H1 (cell line): ENCODE results near the gene ZCRB1. TPM values are rescaled to one million over a fixed set of nuclear protein-coding genes. Genes with fewer than 3 reads are reported as not detected.

Source experiments
- CTCF ChIA-PET: fragments of 300-600 bp; sonication (Branson Sonifier 250); formaldehyde crosslinking; loops from one replicate; lab custom pipeline; 2021; ENCODE audit not compliant: partially characterized antibody; lab: Charles Lee
- POLR2A ChIA-PET: fragments of 300-600 bp; sonication (Branson Sonifier 250); formaldehyde crosslinking; loops from one replicate; lab custom pipeline; 2021; ENCODE audit warnings: inconsistent platforms; ENCODE audit not compliant: partially characterized antibody; lab: Charles Lee
- DNase-seq, 2 experiments: peaks; one replicate each; pipeline versions ENCODE4 v3.0.0 to v3.0.0-alpha.2; 2010 to 2022; ENCODE audit warnings: low spot score in 2 of 2, low read depth in 1 of 2, mixed read lengths in 1 of 2
- FAIRE-seq: peaks from 2 replicates; lab custom pipeline; 2011; peaks lifted over from hg19 to GRCh38; lab: Jason Lieb, UNC
- H2AFZ ChIP-seq: 2 replicates; pipeline ENCODE4 v1.8.1; 2012; ENCODE audit warnings: low read length, inconsistent platforms
- H2AK5ac ChIP-seq: 2 replicates; pipeline ENCODE4 v1.6.1; 2013; ENCODE audit warnings: low read depth, low read length
- H2BK120ac ChIP-seq: replicated peaks from 2 replicates; pipeline ENCODE3; 2013; ENCODE audit warnings: low read depth, low read length, inconsistent platforms
- H2BK12ac ChIP-seq: 2 replicates; pipeline ENCODE4 v1.6.1; 2013; ENCODE audit warnings: low read depth, low read length
- H2BK15ac ChIP-seq: 2 replicates; pipeline ENCODE4 v1.6.1; 2013; ENCODE audit warnings: low read length
- H2BK20ac ChIP-seq: 2 replicates; pipeline ENCODE4 v1.6.1; 2013; ENCODE audit warnings: low read length
- H2BK5ac ChIP-seq: 2 replicates; pipeline ENCODE4 v1.6.1; 2013; ENCODE audit warnings: low read depth, low read length
- H3K14ac ChIP-seq: 2 replicates; pipeline ENCODE4 v1.6.1; 2013; ENCODE audit warnings: inconsistent platforms; ENCODE audit not compliant: insufficient read length
- H3K18ac ChIP-seq: 2 replicates; pipeline ENCODE4 v1.6.1; 2013; ENCODE audit warnings: low read length; ENCODE audit errors: extremely low read depth
- H3K23ac ChIP-seq: 2 replicates; pipeline ENCODE4 v1.6.1; 2013; ENCODE audit warnings: inconsistent platforms; ENCODE audit not compliant: insufficient read length
- H3K23me2 ChIP-seq: 2 replicates; pipeline ENCODE4 v1.6.1; 2013; ENCODE audit warnings: low read depth, low read length
- H3K27ac ChIP-seq: 2 replicates; pipeline ENCODE4 v1.6.1; 2011; ENCODE audit warnings: low read depth, low read length, inconsistent platforms
- H3K27me3 ChIP-seq, 4 experiments: replicated peaks in 1 of 4; 1 replicate in 1 of 4; 2 replicates in 3 of 4; pipeline versions ENCODE4 v1.6.1 to v1.8.1; 2011 to 2013; ENCODE audit warnings: low read length in 3 of 4, mild to moderate bottlenecking in 3 of 4, inconsistent platforms in 2 of 4, mixed read lengths in 2 of 4, moderate library complexity in 1 of 4; ENCODE audit not compliant: control insufficient read depth in 3 of 4, insufficient read depth in 3 of 4; ENCODE audit errors: extremely low read depth in 1 of 4
- H3K36me3 ChIP-seq, 4 experiments: 2 replicates each; pipeline versions ENCODE4 v1.6.1 to v1.8.1; 2011 to 2013; ENCODE audit warnings: mild to moderate bottlenecking in 4 of 4, low read length in 3 of 4, moderate library complexity in 2 of 4, control low read depth in 1 of 4, inconsistent platforms in 1 of 4; ENCODE audit not compliant: insufficient read depth in 4 of 4, control insufficient read depth in 2 of 4
- H3K4ac ChIP-seq: replicated peaks from 2 replicates; pipeline ENCODE3; 2013; ENCODE audit warnings: low read length, low read depth, mixed read lengths, inconsistent platforms; ENCODE audit not compliant: insufficient read length
- H3K4me1 ChIP-seq, 4 experiments: replicated peaks in 1 of 4; 1 replicate in 1 of 4; 2 replicates in 3 of 4; pipeline versions ENCODE4 v1.6.1 to v1.8.1; 2011 to 2013; ENCODE audit warnings: low read length in 3 of 4, inconsistent platforms in 2 of 4, mixed read lengths in 1 of 4; ENCODE audit not compliant: insufficient read depth in 4 of 4, control insufficient read depth in 3 of 4
- H3K4me2 ChIP-seq, 2 experiments: 2 replicates each; pipeline versions ENCODE4 v1.6.1 to v1.8.1; 2011 to 2013; ENCODE audit warnings: low read depth in 2 of 2, low read length in 2 of 2, control low read depth in 1 of 2, inconsistent platforms in 1 of 2, mild to moderate bottlenecking in 1 of 2; ENCODE audit not compliant: insufficient read depth in 1 of 2
- H3K4me3 ChIP-seq, 4 experiments: fragments of 200-600, 300-600 bp in 1 of 4; sonication (generic), shearing (Covaris generic), sonication (Bioruptor Twin) in 1 of 4; 2 replicates each; pipeline versions ENCODE4 v1.5.1 to v1.8.1; 2011 to 2016; ENCODE audit warnings: low read length in 4 of 4, low read depth in 3 of 4, control low read depth in 2 of 4, inconsistent platforms in 2 of 4, mild to moderate bottlenecking in 2 of 4, mixed read lengths in 1 of 4, moderate library complexity in 1 of 4; ENCODE audit not compliant: insufficient read depth in 2 of 4; ENCODE audit errors: extremely low read depth in 1 of 4
- H3K56ac ChIP-seq: replicated peaks from 2 replicates; pipeline ENCODE3; 2013; ENCODE audit warnings: low read depth, mild to moderate bottlenecking, mixed read lengths, low read length, inconsistent platforms; ENCODE audit not compliant: insufficient read length
- H3K79me1 ChIP-seq: 2 replicates; pipeline ENCODE4 v1.6.1; 2013; ENCODE audit warnings: low read depth, low read length, control low read depth
- H3K79me2 ChIP-seq, 2 experiments: 2 replicates each; pipeline versions ENCODE4 v1.6.1 to v1.8.1; 2012 to 2013; ENCODE audit warnings: low read length in 2 of 2, mild to moderate bottlenecking in 2 of 2, inconsistent platforms in 1 of 2; ENCODE audit not compliant: insufficient read depth in 2 of 2, control insufficient read depth in 1 of 2
- H3K9ac ChIP-seq, 4 experiments: replicated peaks in 1 of 4; 1 replicate in 1 of 4; 2 replicates in 3 of 4; pipeline versions ENCODE4 v1.6.1 to v1.8.1; 2011 to 2013; ENCODE audit warnings: low read depth in 3 of 4, low read length in 3 of 4, control low read depth in 2 of 4, mild to moderate bottlenecking in 2 of 4, moderate library complexity in 2 of 4, inconsistent platforms in 1 of 4; ENCODE audit errors: extremely low read depth in 1 of 4
- H3K9me3 ChIP-seq, 2 experiments: 2 replicates each; pipeline versions ENCODE4 v1.6.1 to v1.8.1; 2012 to 2013; ENCODE audit warnings: mild to moderate bottlenecking in 2 of 2, moderate library complexity in 2 of 2, control low read depth in 1 of 2, inconsistent platforms in 1 of 2, low read depth in 1 of 2, low read length in 1 of 2, mixed read lengths in 1 of 2; ENCODE audit not compliant: insufficient read depth in 2 of 2
- H4K20me1 ChIP-seq, 2 experiments: replicated peaks in 1 of 2; 2 replicates each; pipeline versions ENCODE3 to v1.8.1; 2011 to 2013; ENCODE audit warnings: inconsistent platforms in 2 of 2, low read length in 2 of 2, mild to moderate bottlenecking in 1 of 2; ENCODE audit not compliant: insufficient read depth in 2 of 2, control insufficient read depth in 1 of 2
- H4K5ac ChIP-seq: 2 replicates; pipeline ENCODE4 v1.6.1; 2013; ENCODE audit warnings: low read length, low read depth, mixed read lengths, inconsistent platforms; ENCODE audit not compliant: insufficient read length
- H4K8ac ChIP-seq: 2 replicates; pipeline ENCODE4 v1.8.0; 2013; ENCODE audit warnings: mild to moderate bottlenecking, moderate library complexity, low read length, inconsistent platforms; ENCODE audit not compliant: insufficient read depth; ENCODE audit errors: extremely low read depth
- H4K91ac ChIP-seq: replicated peaks from 2 replicates; pipeline ENCODE3; 2013; ENCODE audit warnings: low read length, mixed read lengths, inconsistent platforms; ENCODE audit not compliant: insufficient read length
- ATF3 ChIP-seq: IDR thresholded peaks from 2 replicates; pipeline ENCODE4 v1.6.1; 2011; ENCODE audit warnings: low read depth, mild to moderate bottlenecking, low read length; ENCODE audit not compliant: insufficient read depth
- HDAC2 ChIP-seq, 2 experiments: fragments of 300-600 bp in 1 of 2; sonication (generic) in 1 of 2; IDR thresholded peaks; 2 replicates each; pipeline ENCODE4 v1.6.1; 2011 to 2012; ENCODE audit warnings: low read depth in 2 of 2, low read length in 2 of 2, mild to moderate bottlenecking in 2 of 2, moderate library complexity in 2 of 2, borderline replicate concordance in 1 of 2, inconsistent platforms in 1 of 2
- JUND ChIP-seq: IDR thresholded peaks from 2 replicates; pipeline ENCODE4 v1.6.1; 2011; ENCODE audit warnings: mild to moderate bottlenecking, improper control_type of control experiment, low read length
- RBBP5 ChIP-seq: IDR thresholded peaks from 2 replicates; pipeline ENCODE4 v1.7.1; 2012; ENCODE audit warnings: low read depth, mild to moderate bottlenecking, inconsistent platforms, low read length, moderate library complexity, borderline replicate concordance
- SAP30 ChIP-seq: fragments of 300-600 bp; sonication (generic); IDR thresholded peaks from 2 replicates; pipeline ENCODE4 v1.7.1; 2012; ENCODE audit warnings: low read length, moderate library complexity, mild to moderate bottlenecking, inconsistent platforms; ENCODE audit not compliant: insufficient read depth, insufficient replicate concordance
- TAF7 ChIP-seq: optimal IDR thresholded peaks from 2 replicates; pipeline ENCODE3; 2011; ENCODE audit warnings: low read depth, mild to moderate bottlenecking, inconsistent platforms, low read length, moderate library complexity, borderline replicate concordance
- YY1 ChIP-seq: IDR thresholded peaks from 2 replicates; pipeline ENCODE4 v1.6.1; 2011; ENCODE audit warnings: low read depth, mild to moderate bottlenecking, low read length
- polyA plus RNA-seq, 7 experiments: library from polyadenylated mRNA; depleted of rRNA in 3 of 7; stranded (reverse) in 5 of 7; unstranded in 2 of 7; fragments of >200 nt in 5 of 7; fragments of 200-250 nt in 2 of 7; gene quantifications; 1 replicate in 5 of 7; 2 replicates in 1 of 7; 4 replicates in 1 of 7; pipeline versions ENCODE4 v1.2.1 to v1.2.3, GENCODE V29; 2011 to 2013; ENCODE audit warnings: missing spikeins in 2 of 7, mixed read lengths in 2 of 7
- total RNA-seq: library from RNA; stranded (reverse); fragmentation: NEBNext Ultra II Directional; extraction: Animal tissue kit (Norgen Biotek cat#: 25700); gene quantifications from 2 replicates; pipeline ENCODE4 v1.2.1, GENCODE V29; 2021

The ZCRB1 gene
- total and polyA plus RNA-seq, 2 of the 8 experiments (the other 6 are each of a cell fraction or from before 2014, with no cell fraction given), result 22.0 to 52.5 TPM

GRCh38 chr12:42320796-42321195 is 5.1 kb downstream of the ZCRB1 start:
- H3K4me2 ChIP-seq, result no peak overlapping the region
- no peak overlapping the region for H2BK20ac ChIP-seq
- no peak overlapping the region for H4K8ac ChIP-seq
- no peak overlapping the region for H3K23ac ChIP-seq
- TF ChIP-seq SAP30, result no peak
- TF ChIP-seq ATF3, result no peak
- no peak for TF ChIP-seq JUND
- TF ChIP-seq YY1, result no peak
- no peak for TF ChIP-seq TAF7
- TF ChIP-seq HDAC2 (IDR thresholded peaks at IDR 0.05; ENCODE audit: borderline replicate concordance in 1 of 2, low read depth in 2 of 2, low read length in 2 of 2), result no peak
- TF ChIP-seq RBBP5, result no peak
- H3K14ac ChIP-seq, result no peak overlapping the region
- FAIRE-seq, result no peak
- ChIA-PET POLR2A (interaction anchor here (0.6 kb wide), 1 partner anchor 247 kb away, joined by 3 read pairs; no protein-coding TSS in a partner anchor), CTCF (no interaction called here)
- no peak overlapping the region for H2BK12ac ChIP-seq
- no peak overlapping the region for H3K27ac ChIP-seq
- H2BK15ac ChIP-seq, result no peak overlapping the region
- no peaks in the 10 kb centered on the region for H3K4me1 ChIP-seq
- H3K27me3 ChIP-seq, result no peaks in the 10 kb centered on the region
- no peaks in the 10 kb centered on the region for H3K9me3 ChIP-seq
- no peak overlapping the region for H2BK5ac ChIP-seq
- H4K20me1 ChIP-seq, result no peaks in the 10 kb centered on the region
- no peak overlapping the region for H3K56ac ChIP-seq
- H4K91ac ChIP-seq, result no peak overlapping the region
- peaks cover 0 to 7% of the 10 kb centered on the region in 2 experiments; a peak in 2 of 4 replicates for H3K79me2 ChIP-seq
- no peak overlapping the region for H3K4me3 ChIP-seq
- H2AK5ac ChIP-seq, result no peak overlapping the region
- DNase-seq, result no peak
- no peaks in the 10 kb centered on the region for H3K79me1 ChIP-seq
- H4K5ac ChIP-seq, result no peak overlapping the region
- H3K18ac ChIP-seq, result no peak overlapping the region
- H3K9ac ChIP-seq, result no peak overlapping the region
- H3K4ac ChIP-seq, result no peak overlapping the region
- peaks cover 0 to 29% (median 3%) of the 10 kb centered on the region in 4 experiments; a peak in 4 of 8 replicates for H3K36me3 ChIP-seq
- H2BK120ac ChIP-seq, result no peak overlapping the region
- H3K23me2 ChIP-seq, result no peaks in the 10 kb centered on the region
- no peak overlapping the region for H2AFZ ChIP-seq
